ENCODE results near the gene SMURF2. TPM values are rescaled to one million over a fixed set of nuclear protein-coding genes. Genes with fewer than 3 reads are reported as not detected.

SMURF2 gene
- total and polyA plus RNA-seq, 4 donors: 22.7 to 47.8 (median 37.5) TPM

- no peaks in the 10 kb centered on the region for H3K9me3 ChIP-seq (ENCODE audit: control insufficient read depth, insufficient read depth, low read length)
- no peak overlapping the region for H3K4me3 ChIP-seq (ENCODE audit: low read depth, low read length)
- no peaks in the 10 kb centered on the region for H3K36me3 ChIP-seq (ENCODE audit: control insufficient read depth, insufficient read depth, low read length)
- no peaks in the 10 kb centered on the region for H3K27me3 ChIP-seq (ENCODE audit: control insufficient read depth, insufficient read depth, low read length)
- no peak overlapping the region for H3K27ac ChIP-seq (ENCODE audit: low read depth, low read length)
- no peak for DNase-seq (ENCODE audit: low read depth in 4 of 6, low spot score in 6 of 6)
- H3K4me1 ChIP-seq (ENCODE audit: control insufficient read depth, insufficient read depth, low read length): peaks cover 2% of the 10 kb centered on the region
- WGBS (ENCODE audit: insufficient coverage): no CpG with 5 or more reads among the region's 1 CpG
Observed at GRCh38 chr17:64635647-64636305, 26.3 kb downstream of the SMURF2 start.

- Histone ChIP-seq H3K27ac (ENCODE audit: low read depth, low read length) (no peak overlapping the region), H3K27me3 (ENCODE audit: control insufficient read depth, insufficient read depth, low read length) (no peaks in the 10 kb centered on the region), H3K4me1 (ENCODE audit: control insufficient read depth, insufficient read depth, low read length) (peaks cover 2% of the 10 kb centered on the region), H3K4me3 (ENCODE audit: low read depth, low read length) (no peak overlapping the region), H3K9me3 (ENCODE audit: control insufficient read depth, insufficient read depth, low read length) (no peaks in the 10 kb centered on the region), H3K36me3 (ENCODE audit: control insufficient read depth, insufficient read depth, low read length) (no peaks in the 10 kb centered on the region)
- DNase-seq (ENCODE audit: low read depth in 4 of 6, low spot score in 6 of 6): no peak
- no CpG with 5 or more reads among the region's 1 CpG for WGBS (ENCODE audit: insufficient coverage)
Observed at GRCh38 chr17:64634218-64634617, 27.9 kb downstream of the SMURF2 start.

- peaks cover 2% of the 10 kb centered on the region for H3K4me1 ChIP-seq (ENCODE audit: control insufficient read depth, insufficient read depth, low read length)
- no peak overlapping the region for H3K27ac ChIP-seq (ENCODE audit: low read depth, low read length)
- no CpG with 5 or more reads among the region's 2 CpGs for WGBS (ENCODE audit: insufficient coverage)
- no peaks in the 10 kb centered on the region for H3K27me3 ChIP-seq (ENCODE audit: control insufficient read depth, insufficient read depth, low read length)
- H3K36me3 ChIP-seq (ENCODE audit: control insufficient read depth, insufficient read depth, low read length): no peaks in the 10 kb centered on the region
- H3K9me3 ChIP-seq (ENCODE audit: control insufficient read depth, insufficient read depth, low read length): no peaks in the 10 kb centered on the region
- no peak overlapping the region for H3K4me3 ChIP-seq (ENCODE audit: low read depth, low read length)
- DNase-seq (ENCODE audit: low read depth in 4 of 6, low spot score in 6 of 6): no peak
Observed at GRCh38 chr17:64632606-64633005, 29.5 kb downstream of the SMURF2 start.

- Histone ChIP-seq H3K36me3 (ENCODE audit: control insufficient read depth, insufficient read depth, low read length) (no peaks in the 10 kb centered on the region), H3K27me3 (ENCODE audit: control insufficient read depth, insufficient read depth, low read length) (no peaks in the 10 kb centered on the region), H3K4me1 (ENCODE audit: control insufficient read depth, insufficient read depth, low read length) (peaks cover 2% of the 10 kb centered on the region), H3K4me3 (ENCODE audit: low read depth, low read length) (no peak overlapping the region), H3K27ac (ENCODE audit: low read depth, low read length) (no peak overlapping the region), H3K9me3 (ENCODE audit: control insufficient read depth, insufficient read depth, low read length) (no peaks in the 10 kb centered on the region)
- DNase-seq (ENCODE audit: low read depth in 4 of 6, low spot score in 6 of 6): no peak
- 73% methylated on average over 2 of the region's 3 CpGs for WGBS (ENCODE audit: insufficient coverage)
Observed at GRCh38 chr17:64632194-64632593, 29.9 kb downstream of the SMURF2 start.

- Histone ChIP-seq H3K4me3 (ENCODE audit: low read depth, low read length) (no peak overlapping the region), H3K36me3 (ENCODE audit: control insufficient read depth, insufficient read depth, low read length) (no peaks in the 10 kb centered on the region), H3K9me3 (ENCODE audit: control insufficient read depth, insufficient read depth, low read length) (no peaks in the 10 kb centered on the region), H3K27me3 (ENCODE audit: control insufficient read depth, insufficient read depth, low read length) (no peaks in the 10 kb centered on the region), H3K27ac (ENCODE audit: low read depth, low read length) (no peak overlapping the region), H3K4me1 (ENCODE audit: control insufficient read depth, insufficient read depth, low read length) (peaks cover 2% of the 10 kb centered on the region)
- WGBS (ENCODE audit: insufficient coverage): 60% methylated on average over 1 of the region's 6 CpGs
- no peak for DNase-seq (ENCODE audit: low read depth in 4 of 6, low spot score in 6 of 6)
Observed at GRCh38 chr17:64630309-64631223, 31.5 kb downstream of the SMURF2 start.

- Histone ChIP-seq H3K4me1 (ENCODE audit: control insufficient read depth, insufficient read depth, low read length) (peaks cover 2% of the 10 kb centered on the region), H3K27ac (ENCODE audit: low read depth, low read length) (no peak overlapping the region), H3K4me3 (ENCODE audit: low read depth, low read length) (no peak overlapping the region), H3K36me3 (ENCODE audit: control insufficient read depth, insufficient read depth, low read length) (no peaks in the 10 kb centered on the region), H3K9me3 (ENCODE audit: control insufficient read depth, insufficient read depth, low read length) (no peaks in the 10 kb centered on the region), H3K27me3 (ENCODE audit: control insufficient read depth, insufficient read depth, low read length) (no peaks in the 10 kb centered on the region)
- DNase-seq (ENCODE audit: low read depth in 4 of 6, low spot score in 6 of 6): no peak
- 89% methylated on average over 1 of the region's 1 CpG for whole genome bisulfite sequencing (ENCODE audit: insufficient coverage)
Observed at GRCh38 chr17:64628641-64629040, 33.5 kb downstream of the SMURF2 start.

- 100% methylated on average over 4 of the region's 5 CpGs for WGBS (ENCODE audit: insufficient coverage)
- Histone ChIP-seq H3K9me3 (ENCODE audit: control insufficient read depth, insufficient read depth, low read length) (no peaks in the 10 kb centered on the region), H3K27ac (ENCODE audit: low read depth, low read length) (no peak overlapping the region), H3K27me3 (ENCODE audit: control insufficient read depth, insufficient read depth, low read length) (no peaks in the 10 kb centered on the region), H3K4me1 (ENCODE audit: control insufficient read depth, insufficient read depth, low read length) (no peaks in the 10 kb centered on the region), H3K36me3 (ENCODE audit: control insufficient read depth, insufficient read depth, low read length) (no peaks in the 10 kb centered on the region), H3K4me3 (ENCODE audit: low read depth, low read length) (no peak overlapping the region)
- no peak for DNase-seq (ENCODE audit: low read depth in 4 of 6, low spot score in 6 of 6)
Observed at GRCh38 chr17:64627797-64628196, 34.3 kb downstream of the SMURF2 start.

GRCh38 chr17:64626827-64627226 is 35.3 kb downstream of the SMURF2 start:
- Histone ChIP-seq H3K27ac (ENCODE audit: low read depth, low read length) (no peak overlapping the region), H3K36me3 (ENCODE audit: control insufficient read depth, insufficient read depth, low read length) (no peaks in the 10 kb centered on the region), H3K9me3 (ENCODE audit: control insufficient read depth, insufficient read depth, low read length) (no peaks in the 10 kb centered on the region), H3K27me3 (ENCODE audit: control insufficient read depth, insufficient read depth, low read length) (no peaks in the 10 kb centered on the region), H3K4me3 (ENCODE audit: low read depth, low read length) (no peak overlapping the region), H3K4me1 (ENCODE audit: control insufficient read depth, insufficient read depth, low read length) (no peaks in the 10 kb centered on the region)
- WGBS (ENCODE audit: insufficient coverage): no CpG with 5 or more reads among the region's 3 CpGs
- no peak for DNase-seq (ENCODE audit: low read depth in 4 of 6, low spot score in 6 of 6)

GRCh38 chr17:64625541-64625940 is 36.6 kb downstream of the SMURF2 start:
- Histone ChIP-seq H3K27me3 (ENCODE audit: control insufficient read depth, insufficient read depth, low read length) (no peaks in the 10 kb centered on the region), H3K4me3 (ENCODE audit: low read depth, low read length) (no peak overlapping the region), H3K9me3 (ENCODE audit: control insufficient read depth, insufficient read depth, low read length) (no peaks in the 10 kb centered on the region), H3K4me1 (ENCODE audit: control insufficient read depth, insufficient read depth, low read length) (no peaks in the 10 kb centered on the region), H3K27ac (ENCODE audit: low read depth, low read length) (no peak overlapping the region), H3K36me3 (ENCODE audit: control insufficient read depth, insufficient read depth, low read length) (no peaks in the 10 kb centered on the region)
- 100% methylated on average over 1 of the region's 4 CpGs for WGBS (ENCODE audit: insufficient coverage)
- DNase-seq (ENCODE audit: low read depth in 4 of 6, low spot score in 6 of 6): no peak
